ENCODE data around the gene LYZL6. TPM values are rescaled to one million over a fixed set of nuclear protein-coding genes. Genes with fewer than 3 reads are reported as not detected.

The LYZL6 gene
- total and polyA plus RNA-seq, 2 of the 8 experiments (the other 6 are each of a cell fraction or from before 2014, with no cell fraction given): not detected

GRCh38 chr17:35889818-35890773 is 53.4 kb downstream of the LYZL6 start:
- Histone ChIP-seq H2AFZ (ENCODE audit: low read length) (peak overlapping the region; percentile 81; the same call in 1 of the 2 replicates), H3K27me3 (replicated peaks in 1 of 4; ENCODE audit: control insufficient read depth in 3 of 4, extremely low read depth in 1 of 4, insufficient read depth in 3 of 4, low read length in 3 of 4) (no peaks in the 10 kb centered on the region), H3K56ac (replicated peaks; ENCODE audit: insufficient read length, low read depth, low read length) (no peak overlapping the region), H4K5ac (ENCODE audit: insufficient read length, low read depth, low read length) (no peak overlapping the region), H4K20me1 (replicated peaks in 1 of 2; ENCODE audit: control insufficient read depth in 1 of 2, insufficient read depth in 2 of 2, low read length in 2 of 2) (no peaks in the 10 kb centered on the region), H3K4me1 (replicated peaks in 1 of 4; ENCODE audit: control insufficient read depth in 3 of 4, insufficient read depth in 4 of 4, low read length in 3 of 4) (peaks cover 0 to 8% (median 3%) of the 10 kb centered on the region in 4 experiments; a peak in 5 of 7 replicates), H3K23ac (ENCODE audit: insufficient read length) (no peak overlapping the region), H3K36me3 (ENCODE audit: control insufficient read depth in 2 of 4, insufficient read depth in 4 of 4, low read length in 3 of 4) (no peaks in the 10 kb centered on the region), H2AK5ac (ENCODE audit: low read depth, low read length) (no peak overlapping the region), H3K23me2 (ENCODE audit: low read depth, low read length) (no peaks in the 10 kb centered on the region), H3K79me2 (ENCODE audit: control insufficient read depth in 1 of 2, insufficient read depth in 2 of 2, low read length in 2 of 2) (no peaks in the 10 kb centered on the region), H3K14ac (ENCODE audit: insufficient read length) (no peak overlapping the region), H2BK15ac (ENCODE audit: low read length) (no peak overlapping the region), H3K9ac (replicated peaks in 1 of 4; ENCODE audit: extremely low read depth in 1 of 4, low read depth in 3 of 4, low read length in 3 of 4) (no peak overlapping the region), H3K27ac (ENCODE audit: low read depth, low read length) (no peak overlapping the region), H2BK5ac (ENCODE audit: low read depth, low read length) (no peak overlapping the region), H3K18ac (ENCODE audit: extremely low read depth, low read length) (no peak overlapping the region), H4K8ac (ENCODE audit: extremely low read depth, insufficient read depth, low read length) (no peak overlapping the region), H3K9me3 (ENCODE audit: insufficient read depth in 2 of 2, low read depth in 1 of 2, low read length in 1 of 2) (no peaks in the 10 kb centered on the region), H4K91ac (replicated peaks; ENCODE audit: insufficient read length, low read length) (no peak overlapping the region), H2BK12ac (ENCODE audit: low read depth, low read length) (no peak overlapping the region), H2BK120ac (replicated peaks; ENCODE audit: low read depth, low read length) (no peak overlapping the region), H3K4me2 (ENCODE audit: insufficient read depth in 1 of 2, low read depth in 2 of 2, low read length in 2 of 2) (peak overlapping the region in 1 of 2 experiments; percentile 8; a peak in 1 of 4 replicates), H2BK20ac (ENCODE audit: low read length) (no peak overlapping the region), H3K4me3 (ENCODE audit: extremely low read depth in 1 of 4, insufficient read depth in 2 of 4, low read depth in 3 of 4, low read length in 4 of 4) (no peak overlapping the region), H3K4ac (replicated peaks; ENCODE audit: insufficient read length, low read depth, low read length) (no peak overlapping the region), H3K79me1 (ENCODE audit: low read depth, low read length) (no peaks in the 10 kb centered on the region)
- 80% methylated on average over 1 of the region's 2 CpGs; no CpG with 5 or more reads in 1 of the 2 experiments for WGBS, 2 experiments (ENCODE audit: extremely low coverage in 1 of 2, insufficient coverage in 1 of 2, insufficient read length in 1 of 2, insufficient replicate concordance in 2 of 2, low coverage in 1 of 2, low lambda C conversion rate in 2 of 2, missing lambda C conversion rate in 1 of 2)
- ChIA-PET POLR2A (ENCODE audit: partially characterized antibody) (no interaction called here), CTCF (ENCODE audit: partially characterized antibody) (interaction anchor here (0.7 kb wide), 1 partner anchor 42 kb away, joined by 3 read pairs; no protein-coding TSS in a partner anchor)
- no peak for DNase-seq (ENCODE audit: low read depth in 1 of 2, low spot score in 2 of 2)
- no peak for TF ChIP-seq SIX5 (IDR thresholded peaks at IDR 0.05; ENCODE audit: low read depth, low read length)
- TF ChIP-seq PHF8 (conservative IDR thresholded peaks at IDR 0.05; ENCODE audit: low read depth, low read length): no peak
- TF ChIP-seq RBBP5 (IDR thresholded peaks at IDR 0.05; ENCODE audit: borderline replicate concordance, low read depth, low read length): no peak
- no peak for TF ChIP-seq TEAD4 (IDR thresholded peaks at IDR 0.05; ENCODE audit: low read depth, low read length)
- FAIRE-seq: no peak
